Thyroid gland (tissue), 4 donors: ENCODE data around the gene RAB27B. TPM values are rescaled to one million over a fixed set of nuclear protein-coding genes. Genes with fewer than 3 reads are reported as not detected.

Experiments used
- DNase-seq, 2 donors: peaks; one replicate each; pipeline ENCODE4 v3.0.0-alpha.2; 2019
- H3K27ac ChIP-seq, 3 donors: fragments of 200-600 bp; sonication (generic); 1 replicate in 2 of 3; 2 replicates in 1 of 3; pipeline ENCODE4 v1.5.1; 2016 to 2019; ENCODE audit warnings: mild to moderate bottlenecking in 1 of 3, moderate library complexity in 1 of 3
- H3K27me3 ChIP-seq: fragments of 200-600 bp; sonication (generic); one replicate; pipeline ENCODE4 v1.5.1; 2019
- H3K36me3 ChIP-seq, 2 donors: fragments of 200-600 bp; sonication (generic); one replicate each; pipeline ENCODE4 v1.5.1; 2016 to 2019
- H3K4me1 ChIP-seq, 2 donors: fragments of 200-600 bp; sonication (generic); one replicate each; pipeline ENCODE4 v1.5.1; 2017 to 2019
- H3K4me3 ChIP-seq, 3 donors: fragments of 200-600 bp; sonication (generic); replicated peaks in 1 of 3; 1 replicate in 2 of 3; 2 replicates in 1 of 3; pipeline ENCODE4 v1.5.1; 2016; ENCODE audit warnings: mild to moderate bottlenecking in 1 of 3
- H3K9me3 ChIP-seq: fragments of 200-600 bp; sonication (generic); one replicate; pipeline ENCODE4 v1.5.1; 2017
- CTCF ChIP-seq, 6 experiments: fragments of 200-600 bp in 3 of 6; fragments of 450-650 bp in 3 of 6; sonication (generic) in 3 of 6; IDR thresholded peaks; one replicate each; pipeline ENCODE4 v1.5.1; 2016 to 2019; ENCODE audit warnings: antibody characterized with exemption in 6 of 6, mild to moderate bottlenecking in 2 of 6, inconsistent platforms in 1 of 6, moderate library complexity in 1 of 6
- POLR2A ChIP-seq, 2 donors: fragments of 450-650 bp; IDR thresholded peaks; one replicate each; pipeline ENCODE4 v1.6.1; 2017; ENCODE audit warnings: antibody characterized with exemption in 2 of 2, mild to moderate bottlenecking in 2 of 2, moderate library complexity in 1 of 2
- WGBS, 2 donors: methylation state at CpG; one replicate each; pipeline ENCODE4 v1.1.5; 2017; 5-methylcytosine and 5-hydroxymethylcytosine counted together
- intact Hi-C: fragments of 100-400 bp; cut with DNase I; formaldehyde crosslinking; loops from one replicate; pipeline ENCODE4 v1.15.1; 2023
- total RNA-seq, 4 donors: library from RNA; depleted of rRNA; stranded (reverse); fragments of >200 nt; gene quantifications; one replicate each; pipeline ENCODE4 v1.2.3, GENCODE V29; 2016

RAB27B gene
- total RNA-seq, 4 donors from 2014 or later: 0.21 to 0.44 (median 0.37) TPM

- intact Hi-C loops: no loop called here
- no peaks in the 10 kb centered on the region for H3K36me3 ChIP-seq
- H3K27ac ChIP-seq: no peak overlapping the region
- DNase-seq: no peak
- no peaks in the 10 kb centered on the region for H3K9me3 ChIP-seq
- WGBS, 2 donors: 83% methylated on average over 5 of the region's 5 CpGs
- H3K4me1 ChIP-seq: no peaks in the 10 kb centered on the region
- no peaks in the 10 kb centered on the region for H3K27me3 ChIP-seq
- H3K4me3 ChIP-seq: no peak overlapping the region
- TF ChIP-seq CTCF (IDR thresholded peaks at IDR 0.05): no peak
Observed at GRCh38 chr18:54880395-54881105, 52.3 kb downstream of the RAB27B start.

- Histone ChIP-seq H3K27ac (no peak overlapping the region), H3K4me1 (no peaks in the 10 kb centered on the region), H3K9me3 (no peaks in the 10 kb centered on the region), H3K27me3 (no peaks in the 10 kb centered on the region), H3K36me3 (no peaks in the 10 kb centered on the region), H3K4me3 (no peak overlapping the region)
- intact Hi-C loops: no loop called here
- no peak for DNase-seq
- no peak for TF ChIP-seq POLR2A (IDR thresholded peaks at IDR 0.05)
- no peak for TF ChIP-seq CTCF (IDR thresholded peaks at IDR 0.05)
- 65 to 73% methylated on average over 6 of the region's 6 CpGs for WGBS, 2 donors
Observed at GRCh38 chr18:54881229-54881768, 53.0 kb downstream of the RAB27B start.

GRCh38 chr18:54882318-54882717 lies 54.0 kb downstream of the RAB27B start:
- no peak for TF ChIP-seq POLR2A (IDR thresholded peaks at IDR 0.05)
- TF ChIP-seq CTCF (IDR thresholded peaks at IDR 0.05): no peak
- H3K27ac ChIP-seq: no peak overlapping the region
- H3K27me3 ChIP-seq: no peaks in the 10 kb centered on the region
- H3K36me3 ChIP-seq: no peaks in the 10 kb centered on the region
- intact Hi-C loops: no loop called here
- 58 to 65% methylated on average over 4 of the region's 4 CpGs for WGBS, 2 donors
- H3K4me3 ChIP-seq: no peak overlapping the region
- H3K4me1 ChIP-seq: no peaks in the 10 kb centered on the region
- no peak for DNase-seq
- no peaks in the 10 kb centered on the region for H3K9me3 ChIP-seq

- Histone ChIP-seq H3K27ac (no peak overlapping the region), H3K36me3 (no peaks in the 10 kb centered on the region), H3K4me1 (no peaks in the 10 kb centered on the region), H3K4me3 (no peak overlapping the region), H3K27me3 (no peaks in the 10 kb centered on the region), H3K9me3 (no peaks in the 10 kb centered on the region)
- no peak for DNase-seq
- 91 to 93% methylated on average over 6 of the region's 6 CpGs for WGBS, 2 donors
- TF ChIP-seq POLR2A (IDR thresholded peaks at IDR 0.05): no peak
- TF ChIP-seq CTCF (IDR thresholded peaks at IDR 0.05): no peak
- intact Hi-C loops: no loop called here
Observed at GRCh38 chr18:54883816-54884604, 55.7 kb downstream of the RAB27B start.

GRCh38 chr18:54888378-54888777 lies 60.1 kb downstream of the RAB27B start:
- no peak overlapping the region for H3K4me3 ChIP-seq
- H3K27ac ChIP-seq: no peak overlapping the region
- no peaks in the 10 kb centered on the region for H3K9me3 ChIP-seq
- no peaks in the 10 kb centered on the region for H3K36me3 ChIP-seq
- no peaks in the 10 kb centered on the region for H3K27me3 ChIP-seq
- TF ChIP-seq POLR2A (IDR thresholded peaks at IDR 0.05): no peak
- TF ChIP-seq CTCF (IDR thresholded peaks at IDR 0.05): no peak
- WGBS, 2 donors: 91% methylated on average over 2 of the region's 2 CpGs
- H3K4me1 ChIP-seq: no peaks in the 10 kb centered on the region
- intact Hi-C loops: no loop called here
- DNase-seq: no peak
